ENCODE results near the gene NID2. TPM values are rescaled to one million over a fixed set of nuclear protein-coding genes. Genes with fewer than 3 reads are reported as not detected.

The NID2 gene
- total RNA-seq, 3 donors from 2014 or later = 21.7 to 32.5 (median 28.8) TPM

- Histone ChIP-seq H3K9me3 (no peaks in the 10 kb centered on the region), H3K4me3 (no peak overlapping the region), H3K4me1 (ENCODE audit: low read depth) (peaks cover 11% of the 10 kb centered on the region), H3K36me3 (ENCODE audit: low read depth) (no peaks in the 10 kb centered on the region)
- no peak for TF ChIP-seq CTCF (IDR thresholded peaks at IDR 0.05)
- ATAC-seq (no peak), DNase-seq (no peak)
- intact Hi-C loops (cut with DNase I, micrococcal nuclease) = no loop called here
Observed at GRCh38 chr14:52005625-52006024, 63.2 kb downstream of the NID2 start.

- DNase-seq (no peak), ATAC-seq (peak; percentile 88)
- intact Hi-C loops (cut with DNase I, micrococcal nuclease) = loop anchor here in 1 of 2 donors (5.0 kb wide), 1 partner anchor 124 kb away; no protein-coding TSS in a partner anchor
- no peak for TF ChIP-seq CTCF (IDR thresholded peaks at IDR 0.05)
- H3K4me3 ChIP-seq = no peak overlapping the region
- H3K9me3 ChIP-seq = no peaks in the 10 kb centered on the region
- no peaks in the 10 kb centered on the region for H3K36me3 ChIP-seq (ENCODE audit: low read depth)
- peaks cover 11% of the 10 kb centered on the region for H3K4me1 ChIP-seq (ENCODE audit: low read depth)
Observed at GRCh38 chr14:52003324-52003723, 65.5 kb downstream of the NID2 start.

GRCh38 chr14:52002542-52002941 lies 66.3 kb downstream of the NID2 start:
- no peak for TF ChIP-seq CTCF (IDR thresholded peaks at IDR 0.05)
- DNase-seq = no peak
- Histone ChIP-seq H3K9me3 (no peaks in the 10 kb centered on the region), H3K4me1 (ENCODE audit: low read depth) (peaks cover 11% of the 10 kb centered on the region), H3K4me3 (no peak overlapping the region), H3K36me3 (ENCODE audit: low read depth) (no peaks in the 10 kb centered on the region)
- peak; percentile 10 for ATAC-seq
- intact Hi-C loops (cut with DNase I, micrococcal nuclease) = loop anchor here in 1 of 2 donors (5.0 kb wide), 1 partner anchor 125 kb away; no protein-coding TSS in a partner anchor

- intact Hi-C loops (cut with DNase I, micrococcal nuclease) = loop anchor here in 1 of 2 donors (5.0 kb wide), 1 partner anchor 127 kb away; no protein-coding TSS in a partner anchor
- ATAC-seq (no peak), DNase-seq (no peak)
- Histone ChIP-seq H3K36me3 (ENCODE audit: low read depth) (no peaks in the 10 kb centered on the region), H3K9me3 (no peaks in the 10 kb centered on the region), H3K4me1 (ENCODE audit: low read depth) (peaks cover 11% of the 10 kb centered on the region), H3K4me3 (no peak overlapping the region)
- no peak for TF ChIP-seq CTCF (IDR thresholded peaks at IDR 0.05)
Observed at GRCh38 chr14:52000696-52001095, 68.2 kb downstream of the NID2 start.

- Histone ChIP-seq H3K36me3 (ENCODE audit: low read depth) (no peaks in the 10 kb centered on the region), H3K4me1 (ENCODE audit: low read depth) (peaks cover 11% of the 10 kb centered on the region), H3K4me3 (no peak overlapping the region), H3K9me3 (no peaks in the 10 kb centered on the region)
- TF ChIP-seq CTCF (IDR thresholded peaks at IDR 0.05) = no peak
- intact Hi-C loops (cut with DNase I, micrococcal nuclease) = loop anchor here in 1 of 2 donors (5.0 kb wide), 1 partner anchor 127 kb away; no protein-coding TSS in a partner anchor
- DNase-seq = no peak
- ATAC-seq = no peak
Observed at GRCh38 chr14:52000019-52000582, 68.8 kb downstream of the NID2 start.

Data from mucosa of descending colon (tissue), 3 donors.